GM19099 (cell line): ENCODE data around the gene PSME4.

Experiments
- POLR2A ChIP-seq: IDR thresholded peaks from 3 replicates; pipeline ENCODE4 v1.6.1; 2011; ENCODE audit warnings: low read depth; ENCODE audit not compliant: insufficient read length; ENCODE audit errors: extremely low read depth

The PSME4 gene

GRCh38 chr2:53826587-53827397 is 144.0 kb downstream of the PSME4 start:
- no peak for TF ChIP-seq POLR2A

GRCh38 chr2:53826030-53826410 is 144.8 kb downstream of the PSME4 start:
- no peak for TF ChIP-seq POLR2A

GRCh38 chr2:53821810-53822209 is 149.0 kb downstream of the PSME4 start:
- no peak for TF ChIP-seq POLR2A

GRCh38 chr2:53820711-53821110 is 150.1 kb downstream of the PSME4 start:
- no peak for TF ChIP-seq POLR2A

GRCh38 chr2:53820048-53820447 is 150.7 kb downstream of the PSME4 start:
- TF ChIP-seq POLR2A: no peak

- no peak for TF ChIP-seq POLR2A
These were observed 151.2 kb downstream of the PSME4 start for GRCh38 chr2:53819634-53820033.

GRCh38 chr2:53818854-53819435 is 151.8 kb downstream of the PSME4 start:
- TF ChIP-seq POLR2A: no peak
